Stimulated activated CD4-positive, alpha-beta T cell treated with anti-CD3 and anti-CD28 coated beads, Interleukin-15, amount 100 ng/mL, for 48 hours (primary cell): Measurements from ENCODE around the gene RAB7A.
A peak's percentile ranks its signal among the peaks of the same experiment; 100 is the strongest.
"Not testable (repeated sequence)": the region's sequence is repeated elsewhere in the genome, so short reads cannot be mapped to it uniquely, and the experiment has no call there.

Experiments
- DNase-seq, 2 donors: peaks; one replicate each; pipeline ENCODE4 v3.0.0-alpha.2; 2020; ENCODE audit warnings: low read depth in 2 of 2

Gene RAB7A

DNA sequence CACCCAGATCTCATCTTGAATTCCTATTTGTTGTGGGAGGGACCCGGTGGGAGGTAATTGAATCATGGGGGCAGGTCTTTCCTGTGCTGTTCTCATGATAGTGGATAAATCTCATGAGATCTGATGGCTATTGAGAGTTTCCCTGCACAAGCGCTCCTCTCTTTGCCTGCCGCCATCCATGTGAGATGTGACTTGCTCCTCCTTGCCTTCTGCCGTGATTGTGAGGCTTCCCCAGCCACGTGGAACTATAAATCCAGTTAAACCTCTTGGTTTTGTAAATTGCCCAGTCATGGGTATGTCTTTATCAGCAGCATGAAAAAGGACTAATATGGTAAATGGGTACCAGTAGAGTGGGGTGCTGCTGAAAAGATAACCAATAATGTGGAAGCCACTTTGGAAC lies 23.6 kb downstream of the RAB7A start:
- not testable (repeated sequence) for DNase-seq

DNA sequence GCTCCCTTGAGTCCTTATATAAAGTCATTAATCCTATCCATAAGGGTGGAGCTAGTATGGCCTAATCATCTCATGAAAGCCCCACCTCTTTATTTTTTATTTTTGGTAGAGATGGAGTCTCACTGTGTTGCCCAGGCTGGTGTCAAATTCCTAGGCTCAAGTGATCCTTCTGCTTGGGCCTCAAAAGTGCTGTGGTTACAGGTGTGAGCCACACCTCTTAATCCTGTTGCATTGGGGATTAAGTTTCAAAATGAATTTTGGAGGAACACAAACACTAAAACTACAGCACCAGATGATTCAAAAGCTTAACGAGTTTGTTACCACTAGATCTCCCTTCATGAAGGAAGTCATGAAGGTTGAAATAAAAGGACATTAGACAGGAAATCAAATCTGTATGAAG lies 27.7 kb downstream of the RAB7A start:
- no peak for DNase-seq

GRCh38 chr3:128760042-128760441 lies 34.1 kb downstream of the RAB7A start:
- no peak for DNase-seq

GRCh38 chr3:128760881-128761280 lies 34.9 kb downstream of the RAB7A start:
- no peak for DNase-seq

GRCh38 chr3:128761392-128761791 lies 35.4 kb downstream of the RAB7A start:
- no peak for DNase-seq

- DNase-seq, result peak in 1 of 2 donors; percentile 36
Observed at GRCh38 chr3:128763967-128764366, 38.0 kb downstream of the RAB7A start.

DNA sequence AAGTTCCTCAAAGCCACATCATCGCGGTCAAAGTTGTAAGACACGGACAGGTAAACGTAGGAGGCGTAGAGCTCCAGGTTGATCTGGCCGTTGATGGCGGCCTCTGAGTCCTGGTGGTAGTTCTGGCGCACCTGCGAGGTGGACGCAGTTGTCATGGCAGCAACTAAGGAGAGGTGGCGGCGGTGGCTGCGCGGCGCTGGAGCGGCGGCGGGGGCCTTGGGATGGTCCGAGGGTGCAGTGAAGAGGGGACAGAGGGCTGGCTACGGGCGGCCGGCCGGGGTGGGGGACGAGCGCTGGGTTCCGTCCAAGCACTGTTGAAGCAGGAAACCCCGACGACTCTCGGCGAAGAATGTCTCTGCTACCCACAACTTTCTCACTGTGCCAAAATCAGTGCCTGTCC lies 38.9 kb downstream of the RAB7A start:
- DNase-seq, result no peak

- DNase-seq, result no peak
Observed at GRCh38 chr3:128767094-128767750, 41.2 kb downstream of the RAB7A start.

DNA sequence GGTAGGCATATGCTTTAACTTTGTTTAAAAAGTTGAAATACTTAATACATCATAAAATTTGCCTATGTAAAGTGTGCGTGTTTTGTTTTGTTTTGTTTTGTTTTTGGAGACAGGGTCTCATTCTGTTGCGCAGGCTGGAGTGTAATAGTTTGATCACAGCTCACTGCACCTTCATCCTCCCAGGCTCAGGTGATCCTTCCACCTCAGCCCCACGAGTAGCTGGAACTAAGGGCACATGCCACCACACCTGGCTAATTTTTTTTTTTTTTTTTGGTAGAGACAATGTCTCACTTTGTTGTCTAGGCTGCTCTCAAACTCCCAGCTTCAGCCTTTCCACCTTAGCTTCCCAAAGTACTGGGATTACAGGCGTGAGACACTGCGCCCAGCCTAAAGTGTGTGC lies 42.5 kb downstream of the RAB7A start:
- DNase-seq, result no peak

DNA sequence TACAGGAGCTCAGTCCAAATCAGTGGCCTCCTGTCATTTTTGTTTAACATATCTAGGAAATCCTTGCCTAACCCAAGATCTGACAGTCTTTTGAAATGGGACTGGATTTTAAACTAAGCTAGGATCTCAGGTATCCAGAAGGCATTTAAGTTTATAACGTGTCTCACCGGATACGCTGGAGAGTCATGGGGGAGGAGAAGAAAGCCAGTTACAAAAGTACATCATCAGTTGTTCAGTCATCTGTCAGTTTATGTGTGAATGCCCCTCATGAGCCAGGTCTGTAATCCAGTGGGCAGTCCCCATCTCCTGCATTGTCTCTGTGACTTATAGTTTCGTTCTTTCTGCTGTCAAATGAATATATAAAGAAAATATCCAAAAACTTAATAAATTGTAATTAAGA lies 44.4 kb downstream of the RAB7A start:
- DNase-seq, result no peak

DNA sequence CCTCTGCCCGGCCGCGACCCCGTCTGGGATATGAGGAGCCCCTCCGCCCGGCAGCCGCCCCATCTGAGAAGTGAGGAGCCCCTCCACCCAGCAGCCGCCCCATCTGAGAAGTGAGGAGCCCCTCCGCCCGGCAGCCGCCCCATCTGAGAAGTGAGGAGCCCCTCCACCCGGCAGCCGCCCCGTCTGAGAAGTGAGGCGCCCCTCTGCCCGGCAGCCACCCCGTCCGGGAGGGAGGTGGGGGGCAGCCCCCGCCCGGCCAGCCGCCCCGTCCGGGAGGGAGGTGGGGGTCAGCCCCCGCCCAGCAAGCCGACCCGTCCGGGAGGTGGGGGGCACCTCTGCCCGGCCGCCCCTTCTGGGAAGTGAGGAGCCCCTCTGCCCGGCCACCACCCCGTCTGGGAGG lies 47.2 kb downstream of the RAB7A start:
- not testable (repeated sequence) for DNase-seq

DNA sequence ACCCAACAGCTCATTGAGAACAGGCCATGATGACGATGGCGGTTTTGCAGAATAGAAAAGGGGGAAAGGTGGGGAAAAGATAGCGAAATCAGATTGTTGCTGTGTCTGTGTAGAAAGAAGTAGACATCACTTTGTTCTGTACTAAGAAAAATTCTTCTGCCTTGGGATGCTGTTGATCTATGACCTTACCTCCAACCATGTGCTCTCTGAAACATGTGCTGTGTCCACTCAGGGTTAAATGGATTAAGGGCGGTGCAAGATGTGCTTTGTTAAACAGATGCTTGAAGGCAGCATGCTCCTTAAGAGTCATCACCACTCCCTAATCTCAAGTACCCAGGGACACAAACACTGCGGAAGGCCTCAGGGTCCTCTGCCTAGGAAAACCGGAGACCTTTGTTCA lies 47.6 kb downstream of the RAB7A start:
- not testable (repeated sequence) for DNase-seq

DNA sequence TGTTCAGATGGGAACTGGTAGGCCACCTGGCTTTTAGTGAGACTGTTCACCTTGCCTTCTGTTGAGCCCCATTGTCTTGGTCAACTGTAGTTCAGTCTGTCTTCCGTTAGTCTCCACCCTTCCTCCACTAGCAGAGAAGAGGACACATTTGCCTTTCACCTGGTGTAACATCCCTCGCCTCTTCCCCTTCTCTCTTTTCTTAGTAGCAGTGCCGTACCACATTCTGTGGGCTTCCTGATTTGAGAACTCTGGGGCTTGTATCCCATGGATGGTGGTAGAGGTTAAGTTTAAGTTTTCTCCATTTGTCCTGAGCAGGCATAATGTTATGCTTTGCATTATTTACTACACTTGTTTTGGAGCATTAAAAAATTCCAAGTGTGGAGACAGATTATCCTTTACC lies 49.3 kb downstream of the RAB7A start:
- no peak for DNase-seq

GRCh38 chr3:128775906-128776542 lies 50.0 kb downstream of the RAB7A start:
- DNase-seq, result no peak

- DNase-seq, result no peak
Observed at GRCh38 chr3:128780101-128780837, 54.3 kb downstream of the RAB7A start.

- no peak for DNase-seq
Observed at GRCh38 chr3:128781164-128781563, 55.2 kb downstream of the RAB7A start.

- DNase-seq, result no peak
Observed at GRCh38 chr3:128782282-128783146, 56.5 kb downstream of the RAB7A start.

DNA sequence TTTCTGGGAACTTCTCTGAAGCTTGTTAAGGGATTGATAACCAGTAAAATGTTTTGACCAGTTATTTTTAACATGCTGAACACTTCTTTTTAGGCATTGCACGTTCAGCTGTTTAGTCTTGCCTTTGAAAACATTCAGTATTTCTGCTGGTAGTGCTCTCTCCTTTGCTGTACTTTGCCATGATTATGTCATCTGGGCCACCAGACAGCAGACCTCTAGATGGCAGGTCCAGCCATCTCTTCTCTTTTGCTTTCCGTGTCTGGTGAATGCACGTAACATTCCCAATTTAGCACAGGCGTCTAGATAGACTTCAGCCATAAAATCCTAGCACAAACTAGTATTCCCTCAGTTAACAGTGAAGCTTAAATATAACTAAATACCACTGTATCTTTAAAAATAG lies 57.8 kb downstream of the RAB7A start:
- DNase-seq, result no peak

GRCh38 chr3:128784232-128784631 lies 58.2 kb downstream of the RAB7A start:
- peak in 1 of 2 donors; percentile 53 for DNase-seq

- no peak for DNase-seq
Observed at GRCh38 chr3:128784843-128785242, 58.9 kb downstream of the RAB7A start.

- no peak for DNase-seq
Observed at GRCh38 chr3:128786434-128787020, 60.5 kb downstream of the RAB7A start.
